Measurements from ENCODE around the gene PRKG1.

GRCh38 chr10:52316001-52316400 is 1241.7 kb downstream of the PRKG1 start:
- TF ChIP-seq JUND (IDR thresholded peaks at IDR 0.05; ENCODE audit: low read length) (no peak), POLR2AphosphoS5 (IDR thresholded peaks at IDR 0.05; ENCODE audit: low read depth, low read length) (no peak), CTCF (IDR thresholded peaks at IDR 0.05; ENCODE audit: control extremely low read depth in 1 of 3, insufficient read depth in 1 of 3, low read depth in 1 of 3, low read length in 3 of 3) (no peak), SP2 (IDR thresholded peaks at IDR 0.05; ENCODE audit: low read length) (no peak), RFX5 (IDR thresholded peaks at IDR 0.05; ENCODE audit: borderline replicate concordance, low read depth, low read length) (no peak), ZNF274 (IDR thresholded peaks at IDR 0.05; ENCODE audit: borderline replicate concordance, extremely low read depth, low read length) (no peak), SIN3A (conservative IDR thresholded peaks at IDR 0.05 in 1 of 2, IDR thresholded peaks at IDR 0.05 in 1 of 2; ENCODE audit: low read depth in 1 of 2, low read length in 2 of 2) (no peak), EP300 (IDR thresholded peaks at IDR 0.05; ENCODE audit: borderline replicate concordance in 1 of 2, low read depth in 2 of 2, low read length in 2 of 2) (no peak), SAP30 (IDR thresholded peaks at IDR 0.05; ENCODE audit: insufficient read depth, insufficient replicate concordance, low read length) (no peak), CREB1 (IDR thresholded peaks at IDR 0.05) (no peak), POLR2A (IDR thresholded peaks at IDR 0.05; ENCODE audit: control extremely low read depth in 1 of 2, low read depth in 2 of 2, low read length in 2 of 2) (no peak), EZH2 (IDR thresholded peaks at IDR 0.05; ENCODE audit: low read depth, low read length, severe bottlenecking) (no peak)

All from H1 (cell line).